Myocyte (in vitro differentiated cells): ENCODE measurements around the gene ZNG1F. TPM values are rescaled to one million over a fixed set of nuclear protein-coding genes. Genes with fewer than 3 reads are reported as not detected.
"Not testable (repeated sequence)": the region's sequence is repeated elsewhere in the genome, so short reads cannot be mapped to it uniquely, and the experiment has no call there.

Source experiments
- DNase-seq: peaks from one replicate; pipeline ENCODE4 v3.0.0-alpha.2; 2012; ENCODE audit warnings: low read depth
- total RNA-seq: library from RNA; depleted of rRNA; stranded (reverse); fragments of >200 nt; gene quantifications from 2 replicates; pipeline ENCODE4 v1.2.3, GENCODE V29; 2014

The ZNG1F gene
- total RNA-seq, 1 donor from 2014 or later = 9.5 TPM

DNA sequence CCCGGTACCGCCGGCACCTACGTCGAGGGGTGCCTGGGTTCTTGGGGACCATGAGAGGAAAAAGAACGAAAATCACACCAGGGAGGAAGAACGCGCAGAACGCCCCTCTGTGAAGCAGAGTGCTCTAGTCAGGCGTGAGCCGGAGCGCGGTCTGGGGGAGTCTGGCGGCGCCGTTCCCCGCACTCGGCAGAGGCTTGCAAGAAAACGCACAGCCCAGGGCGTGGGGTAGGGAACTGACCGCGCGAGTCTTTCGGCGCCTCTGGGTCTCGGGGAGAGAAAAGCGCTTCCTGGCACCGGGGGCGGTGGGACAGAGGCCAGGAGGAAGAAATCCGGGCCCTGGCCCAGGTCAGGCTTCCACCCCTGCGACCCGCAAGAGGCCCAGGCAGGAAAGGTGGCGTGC, 65.3 kb downstream of the ZNG1F start:
- DNase-seq = not testable (repeated sequence)

DNA sequence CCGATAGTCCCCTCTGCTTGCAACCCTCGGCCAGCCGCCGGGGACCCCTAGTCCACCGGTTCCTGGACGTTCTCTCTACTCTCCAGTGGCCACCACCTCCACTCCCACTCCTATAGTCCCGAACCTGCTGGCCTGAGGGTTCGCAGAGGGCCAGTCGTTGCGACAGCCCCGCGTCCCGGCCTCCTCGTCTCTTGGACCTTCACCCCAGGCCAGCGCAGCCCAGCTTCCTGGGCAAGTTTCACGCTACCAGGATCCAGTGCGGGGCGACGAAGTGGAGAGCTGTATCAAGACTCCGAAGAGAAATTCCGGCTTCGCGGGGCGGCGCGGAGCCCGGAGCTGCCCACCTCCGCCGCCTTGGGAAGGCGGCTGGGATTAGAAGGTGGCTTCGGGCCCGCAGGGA, 65.7 kb downstream of the ZNG1F start:
- not testable (repeated sequence) for DNase-seq

DNA sequence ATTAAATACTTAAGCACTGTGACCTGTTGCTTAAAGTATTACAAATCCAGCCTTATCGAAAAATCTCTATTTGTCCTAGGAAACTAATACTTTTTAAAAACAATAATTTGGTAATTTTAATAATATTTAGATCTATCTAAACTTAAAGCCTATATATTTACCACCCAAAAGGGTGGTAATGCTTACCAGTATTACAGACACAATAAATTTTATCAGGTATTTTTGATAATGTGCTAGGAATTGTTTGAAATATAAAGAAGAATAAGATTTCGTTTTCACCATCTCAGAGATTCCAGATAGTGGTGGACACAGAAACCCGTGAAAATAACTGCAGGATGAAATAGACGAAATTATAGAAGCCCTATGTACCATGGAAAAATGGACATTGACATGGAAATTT, 68.4 kb downstream of the ZNG1F start:
- DNase-seq = not testable (repeated sequence)

DNA sequence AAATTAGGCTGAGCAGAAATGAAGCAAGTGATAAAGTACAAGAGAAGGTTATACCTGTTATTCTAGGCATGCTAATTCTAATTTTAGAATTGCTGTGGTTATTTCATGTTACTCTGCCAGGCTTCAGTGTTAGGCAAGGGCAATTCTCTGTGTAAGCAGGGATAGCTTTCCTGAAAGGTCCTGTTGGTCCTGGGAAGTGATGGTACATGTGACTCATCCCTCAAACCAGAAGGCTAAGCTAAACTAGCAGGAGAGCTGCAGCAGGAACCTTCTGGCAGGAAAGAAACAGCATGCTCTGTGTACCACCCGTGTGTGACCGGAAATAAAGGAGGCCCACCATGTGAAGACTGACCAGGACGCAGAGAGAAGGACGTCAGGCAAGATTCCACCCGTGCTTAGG, 69.4 kb downstream of the ZNG1F start:
- DNase-seq = not testable (repeated sequence)

DNA sequence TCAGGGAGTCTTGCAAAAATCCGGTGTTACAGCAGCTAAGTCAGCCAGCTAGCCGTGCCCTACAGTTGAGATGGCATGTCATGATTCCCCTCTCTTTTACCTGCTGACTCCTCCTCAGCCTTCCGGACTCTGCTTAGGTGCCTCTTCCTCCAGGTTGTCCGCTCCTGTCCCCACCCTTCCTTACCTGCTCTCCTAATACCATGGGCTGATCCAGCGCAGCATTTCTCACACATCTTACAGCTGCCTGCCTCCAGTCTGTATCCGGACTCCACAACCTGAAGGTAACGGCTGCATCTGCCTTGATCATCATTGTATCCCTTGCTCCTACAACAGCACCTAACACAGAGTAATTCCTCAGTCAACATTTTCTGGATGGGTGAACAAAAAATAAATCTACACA, 69.8 kb downstream of the ZNG1F start:
- not testable (repeated sequence) for DNase-seq

DNA sequence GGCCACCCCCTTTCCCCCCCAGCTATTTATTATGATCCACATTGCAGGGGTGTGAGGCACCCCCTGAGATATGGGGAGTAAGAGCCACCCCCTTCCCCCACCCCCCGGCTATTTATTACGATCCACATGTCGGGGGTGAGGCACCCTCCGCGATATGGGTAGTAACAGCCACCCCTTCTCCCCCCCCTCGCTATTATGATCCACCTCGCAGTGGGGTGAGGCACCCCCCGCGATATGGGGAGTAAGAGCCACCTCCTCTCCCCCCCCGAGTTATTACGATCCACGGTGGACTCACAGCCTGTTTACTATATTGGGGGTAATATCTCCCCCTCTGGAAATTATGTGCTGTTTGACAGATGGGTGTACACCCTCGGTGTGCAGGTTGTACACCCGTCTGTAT, 75.8 kb downstream of the ZNG1F start:
- not testable (repeated sequence) for DNase-seq

DNA sequence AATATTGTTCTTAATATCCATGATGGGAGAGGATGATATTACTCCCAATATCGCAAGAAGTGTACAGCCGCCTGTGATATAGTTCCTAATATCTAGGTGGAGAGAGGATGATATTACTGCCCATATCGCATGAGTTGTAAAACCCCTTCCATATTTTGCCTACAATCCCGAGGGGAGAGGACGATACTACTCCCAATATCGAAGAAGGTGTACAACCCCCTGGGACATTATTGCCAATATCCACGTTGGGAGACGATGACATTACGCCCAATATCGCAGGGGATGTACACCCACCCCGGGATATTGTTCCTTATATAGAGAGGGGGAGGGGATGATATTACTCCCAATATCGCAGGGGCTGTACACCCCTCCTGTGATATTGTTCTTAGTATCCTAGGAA, 77.7 kb downstream of the ZNG1F start:
- DNase-seq = not testable (repeated sequence)

DNA sequence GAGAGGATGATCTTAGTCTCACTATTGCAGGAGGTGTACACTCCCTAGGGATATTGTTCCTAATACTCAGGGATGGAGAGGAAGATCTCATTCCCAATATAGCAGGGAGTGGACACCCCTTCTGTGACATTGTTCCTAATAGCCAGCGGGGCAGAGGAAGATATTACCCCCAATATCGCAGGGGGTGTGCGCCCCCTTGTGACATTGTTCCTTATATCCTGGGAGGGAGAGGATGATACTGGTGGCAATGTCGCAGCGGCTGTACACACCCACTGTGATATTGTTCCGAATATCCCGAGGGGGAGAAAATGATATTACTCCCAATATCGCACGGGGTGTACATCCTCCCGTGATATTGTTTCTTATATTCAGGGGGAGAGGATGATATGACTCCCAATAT, 78.2 kb downstream of the ZNG1F start:
- DNase-seq = not testable (repeated sequence)

DNA sequence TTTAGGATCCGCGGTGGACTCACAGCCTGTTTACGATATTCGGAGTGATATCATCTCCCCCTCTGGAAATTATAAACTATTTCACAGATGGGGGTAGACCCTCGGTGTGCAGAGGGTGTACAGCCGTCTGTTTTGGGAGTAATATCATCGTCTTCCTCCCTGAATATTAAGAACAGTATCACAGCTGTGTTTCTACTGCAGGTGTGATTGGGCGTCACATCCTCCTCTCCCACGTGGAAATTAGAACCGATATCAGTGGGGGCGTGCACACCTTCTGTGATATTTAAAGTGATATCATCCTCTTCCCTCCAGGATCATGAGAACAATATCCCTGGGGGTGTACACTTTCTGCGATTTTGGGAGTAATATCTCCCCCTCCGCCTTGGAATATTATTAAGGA, 79.9 kb downstream of the ZNG1F start:
- DNase-seq = not testable (repeated sequence)

DNA sequence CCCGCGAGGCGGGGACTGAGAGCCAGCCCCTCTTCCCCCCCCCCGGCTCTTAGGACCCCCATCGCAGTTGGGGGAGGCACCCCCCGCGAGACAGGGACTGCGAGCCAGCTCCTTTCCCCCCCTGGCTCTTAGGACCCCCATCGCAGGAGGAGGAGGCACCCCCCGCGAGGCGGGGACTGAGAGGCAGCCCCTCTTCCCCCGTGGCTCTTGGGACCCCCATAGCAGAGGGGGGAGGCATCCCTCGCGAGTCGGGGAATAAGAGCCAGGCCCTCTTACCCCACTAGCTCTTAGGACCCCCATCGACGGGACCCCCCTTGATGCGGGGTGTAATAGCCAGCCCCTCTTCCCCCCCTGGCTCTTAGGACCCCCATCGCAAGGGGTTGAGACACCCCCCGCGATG, 80.3 kb downstream of the ZNG1F start:
- not testable (repeated sequence) for DNase-seq

DNA sequence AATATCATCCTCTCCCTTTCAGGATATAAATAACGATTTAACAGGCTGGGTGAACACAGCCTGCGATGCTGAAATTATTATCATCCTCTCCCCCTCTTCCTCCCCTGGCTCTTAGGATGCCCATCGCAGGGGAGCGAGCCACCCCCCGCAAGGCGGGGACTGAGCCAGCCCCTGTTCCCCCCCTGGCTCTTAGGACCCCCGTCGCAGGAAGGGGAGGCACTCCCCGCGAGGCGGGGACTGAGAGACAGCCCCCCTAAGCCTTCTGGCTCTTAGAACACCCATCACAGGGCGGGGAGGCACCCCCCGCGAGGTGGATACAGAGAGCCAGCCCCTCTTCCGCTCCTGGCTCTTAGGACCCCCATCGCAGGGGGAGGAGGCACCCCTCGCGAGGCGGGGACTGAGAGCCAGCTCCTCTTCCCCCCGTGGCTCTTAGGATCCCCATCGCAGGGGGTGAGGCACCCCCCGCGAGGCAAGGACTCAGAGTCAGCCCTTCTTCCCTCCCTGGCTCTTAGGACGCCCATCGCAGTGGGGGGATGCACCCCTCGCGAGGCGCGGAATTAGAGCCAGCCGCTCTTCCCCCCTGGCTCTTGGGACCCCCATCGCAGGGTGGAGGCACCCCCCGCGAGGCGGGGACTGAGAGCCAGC, 82.5 kb downstream of the ZNG1F start:
- DNase-seq = not testable (repeated sequence)

DNA sequence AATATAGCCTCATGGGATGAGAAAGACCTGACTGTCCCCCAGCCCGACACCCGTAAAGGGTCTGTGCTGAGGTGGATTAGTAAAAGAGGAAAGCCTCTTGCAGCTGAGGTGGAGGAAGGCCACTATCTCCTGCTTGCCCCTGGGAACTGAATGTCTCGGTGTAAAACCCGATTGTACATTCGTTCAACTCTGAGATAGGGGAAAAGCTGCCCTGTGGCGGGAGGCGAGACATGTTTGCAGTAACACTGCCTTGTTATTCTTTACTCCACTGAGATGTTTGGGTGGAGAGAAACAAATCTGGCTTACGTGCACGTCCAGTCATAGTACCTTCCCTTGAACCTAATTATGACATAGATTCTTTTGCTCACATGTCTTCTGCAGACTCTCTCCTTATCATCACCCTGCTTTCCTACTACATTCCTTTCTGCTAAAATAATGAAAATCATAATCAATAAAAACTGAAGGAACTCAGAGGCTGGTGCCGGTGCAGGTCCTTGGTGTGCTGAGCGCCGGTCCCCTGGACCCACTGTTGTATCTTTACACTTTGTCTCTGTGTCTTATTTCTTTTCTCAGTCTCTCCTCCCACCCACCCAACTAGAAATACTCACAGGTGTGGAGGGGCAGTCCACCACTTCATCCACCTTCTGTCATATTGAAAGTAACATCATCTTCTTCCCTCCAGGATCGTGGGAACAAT, 83.4 kb downstream of the ZNG1F start:
- DNase-seq = not testable (repeated sequence)

DNA sequence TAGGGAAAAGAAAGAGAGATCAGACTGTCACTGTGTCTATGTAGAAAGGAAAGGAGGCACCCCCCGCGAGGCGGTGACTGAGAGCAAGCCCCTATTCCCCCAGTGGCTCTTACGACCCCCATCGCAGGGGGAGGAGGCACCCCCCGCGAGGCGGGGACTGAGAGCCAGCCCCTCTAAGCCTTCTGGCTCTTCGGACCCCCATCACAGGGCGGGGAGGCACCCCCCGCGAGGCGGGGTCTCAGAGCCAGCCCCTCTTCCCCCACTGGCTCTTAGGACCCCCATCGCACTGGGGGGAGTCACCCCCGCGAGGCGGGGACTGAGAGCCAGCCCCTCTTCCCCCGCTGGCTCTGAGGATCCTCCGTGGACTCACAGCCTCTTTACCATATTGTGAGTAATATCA, 84.6 kb downstream of the ZNG1F start:
- DNase-seq = not testable (repeated sequence)

DNA sequence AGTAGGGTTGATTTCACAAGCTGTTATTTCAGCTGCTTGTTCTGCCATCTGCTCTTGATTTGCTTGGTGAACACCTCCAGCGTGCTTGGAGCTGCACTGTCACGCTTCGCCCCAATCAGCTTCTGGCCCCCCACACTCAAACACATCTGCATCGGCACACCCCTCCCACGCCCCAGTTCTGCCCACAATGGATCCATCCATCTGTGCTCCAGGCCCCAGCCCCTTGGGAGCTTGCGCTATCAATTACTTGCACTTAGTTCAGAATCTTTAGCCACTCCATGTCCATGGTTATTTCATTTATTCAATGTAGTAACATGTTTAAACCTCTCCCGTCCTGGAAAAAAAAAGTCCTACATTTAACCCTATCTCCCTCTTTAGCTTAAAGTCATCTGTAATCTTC, 88.6 kb downstream of the ZNG1F start:
- peak; percentile 57 for DNase-seq

DNA sequence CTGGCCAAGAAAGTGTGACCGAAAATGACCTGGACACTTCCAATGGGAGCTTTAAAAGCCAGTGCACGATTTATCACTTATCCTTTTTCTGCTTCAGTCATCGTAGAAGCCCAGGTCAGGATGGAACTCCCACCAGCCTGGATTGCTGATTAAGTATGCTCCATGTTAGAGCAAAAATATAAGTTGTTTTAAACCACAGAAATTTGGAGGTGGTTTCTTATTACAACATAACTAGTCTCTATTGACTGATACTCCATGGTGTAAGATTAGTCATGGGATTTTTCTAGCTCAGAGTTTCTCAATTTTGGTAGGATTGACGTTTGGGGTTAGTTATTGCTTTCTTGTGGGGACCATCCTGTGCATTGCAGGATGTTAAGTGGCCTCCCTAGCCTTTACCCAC, 90.4 kb downstream of the ZNG1F start:
- DNase-seq = not testable (repeated sequence)

DNA sequence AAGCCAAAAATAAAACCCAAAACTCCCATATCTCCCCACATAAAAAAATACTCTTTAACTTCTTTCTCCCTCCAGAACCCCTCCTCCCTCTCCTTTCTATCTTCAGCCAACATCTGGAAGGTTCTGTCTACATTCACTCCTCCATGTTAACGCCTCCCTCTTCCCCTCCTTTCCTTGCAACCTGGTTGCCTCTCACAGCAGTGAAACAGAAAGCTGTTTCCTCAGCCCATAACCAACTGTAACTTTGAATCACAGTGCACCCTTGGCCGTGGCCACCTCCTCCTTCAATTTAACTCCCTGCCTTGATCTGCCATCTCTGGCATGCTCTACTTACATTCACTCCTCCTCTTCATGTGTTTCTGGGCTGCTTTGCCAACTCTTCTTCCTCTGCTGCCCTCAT, 94.1 kb downstream of the ZNG1F start:
- not testable (repeated sequence) for DNase-seq

DNA sequence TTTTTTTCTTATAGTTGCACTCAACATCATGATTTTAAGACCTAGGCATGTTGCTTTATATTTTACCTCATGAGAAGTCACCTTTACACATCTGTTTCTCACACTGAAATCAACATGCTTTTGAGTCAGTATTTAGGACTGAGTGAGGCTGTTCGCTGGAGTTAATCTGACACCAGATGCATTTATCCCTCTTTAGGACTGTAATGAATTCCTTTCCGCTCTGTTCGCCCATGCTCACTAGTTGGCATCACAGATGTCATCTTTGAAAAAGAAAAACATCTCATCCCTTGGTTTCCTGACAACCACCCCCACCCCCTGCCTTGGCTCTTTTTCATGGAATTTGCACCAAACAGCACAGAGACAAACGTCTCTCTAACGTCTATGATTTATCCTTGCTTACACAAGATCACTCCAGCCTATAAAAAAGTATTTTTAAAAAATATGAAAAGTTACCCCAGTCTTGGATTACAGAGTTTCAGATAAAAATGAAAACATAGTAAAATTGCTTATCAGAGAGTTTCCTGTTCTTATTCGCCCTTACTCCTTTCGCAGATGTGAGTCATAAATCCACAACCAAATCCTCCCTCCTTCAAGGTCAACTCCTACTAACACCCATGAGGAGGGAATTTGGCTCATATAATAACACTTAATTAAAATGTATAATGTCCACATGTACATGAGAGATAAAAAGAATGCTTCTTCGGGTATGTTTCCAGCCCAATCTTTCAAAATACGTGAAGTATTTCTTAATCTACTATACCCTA, 94.9 kb downstream of the ZNG1F start:
- DNase-seq = peak; percentile 54

DNA sequence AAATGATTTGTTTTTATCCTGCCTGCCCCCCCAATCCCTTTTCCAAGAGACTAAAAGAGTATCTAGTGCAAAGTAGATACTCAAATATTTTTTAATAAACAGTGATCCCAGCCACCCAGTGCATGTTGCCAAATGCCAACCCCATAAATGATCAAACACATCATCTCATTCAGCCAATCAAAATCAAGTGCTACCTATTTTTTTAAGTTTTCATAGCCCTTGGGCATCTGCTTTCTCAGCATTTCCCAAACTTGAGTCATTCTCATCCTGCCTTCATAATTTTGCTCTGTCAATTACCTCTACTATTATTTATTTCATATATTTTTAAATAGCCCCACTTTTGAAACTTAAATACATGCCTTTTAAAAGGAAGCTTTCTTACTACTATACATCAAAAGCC, 98.2 kb downstream of the ZNG1F start:
- not testable (repeated sequence) for DNase-seq

DNA sequence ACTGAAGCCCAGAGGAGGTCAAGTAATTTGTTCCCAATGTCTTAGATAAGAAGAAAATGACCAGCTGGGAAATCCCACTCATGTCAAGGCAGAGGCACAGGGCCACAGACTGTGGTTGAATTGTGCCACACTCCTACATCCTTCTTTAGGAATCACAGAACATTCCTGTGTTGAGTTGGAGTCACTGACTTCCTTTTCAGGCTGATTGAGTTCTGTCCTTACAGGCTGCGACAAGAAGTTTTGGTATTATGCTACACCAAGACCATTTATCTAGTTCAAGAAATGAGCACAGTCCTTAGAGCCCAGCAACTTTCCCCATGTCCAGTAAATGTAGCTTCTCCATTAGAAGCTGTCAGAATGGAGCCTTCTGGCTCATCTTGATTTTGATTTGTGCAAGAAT, 98.7 kb downstream of the ZNG1F start:
- DNase-seq = not testable (repeated sequence)

DNA sequence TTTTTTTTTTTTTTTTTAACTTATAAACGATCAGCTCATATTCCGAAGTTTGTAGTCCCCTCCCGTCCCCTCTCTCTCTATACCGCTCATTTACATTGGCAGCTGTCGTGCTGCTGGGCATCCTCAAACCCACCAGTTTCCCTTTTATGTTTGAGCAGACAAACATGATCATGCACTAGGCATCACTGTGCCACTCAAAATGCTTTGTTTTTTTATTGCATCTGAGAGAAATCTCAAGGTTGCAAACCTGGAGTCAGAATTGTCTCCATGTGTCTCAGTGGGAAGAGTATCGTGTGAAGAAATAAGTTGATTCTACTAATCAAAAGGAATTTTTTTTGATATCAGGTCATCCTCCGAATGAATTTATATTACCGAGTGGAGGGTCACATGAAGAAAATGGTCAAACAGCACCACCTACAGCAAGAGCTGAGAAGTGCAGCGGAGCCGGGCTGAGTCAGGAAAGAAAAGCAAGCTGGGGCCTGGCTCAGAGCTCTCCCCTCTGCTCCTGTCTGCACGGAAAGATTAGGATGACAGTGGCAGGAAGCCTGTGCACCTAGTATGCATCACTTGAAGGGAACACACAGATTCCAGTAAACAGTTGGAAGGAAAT, 100.6 kb downstream of the ZNG1F start:
- DNase-seq = not testable (repeated sequence)

DNA sequence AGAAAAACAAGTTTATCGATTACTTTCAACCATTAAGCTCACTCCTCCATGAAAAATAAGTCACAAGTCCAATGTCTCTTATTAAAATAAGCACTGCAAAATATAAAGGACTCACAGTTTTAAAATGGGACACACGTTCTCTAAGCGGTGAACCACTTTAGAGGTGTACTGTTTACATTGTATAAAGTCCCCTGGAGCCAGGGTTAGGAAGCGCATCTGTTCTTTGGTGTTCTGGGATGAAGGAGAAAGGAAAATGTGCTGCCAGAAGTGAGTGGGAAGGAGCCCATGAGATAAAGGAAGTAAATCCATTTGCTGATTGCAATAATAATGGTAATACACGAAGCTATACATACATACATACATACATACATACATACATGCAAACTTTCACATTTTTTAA, 101.2 kb downstream of the ZNG1F start:
- not testable (repeated sequence) for DNase-seq
